ENCODE measurements around the gene CREBBP. TPM values are rescaled to one million over a fixed set of nuclear protein-coding genes. Genes with fewer than 3 reads are reported as not detected.

The CREBBP gene
- total RNA-seq, 2 experiments from 2014 or later, result 145 to 152 TPM

- DNase-seq (no peak), ATAC-seq (ENCODE audit: poor library complexity) (no peak)
- H3K27me3 Mint-ChIP-seq, result no peaks in the 10 kb centered on the region
- H3K4me1 Mint-ChIP-seq (ENCODE audit: low read depth), result no peaks in the 10 kb centered on the region
- no peak for TF ChIP-seq CTCF (IDR thresholded peaks at IDR 0.05)
- H3K4me3 Mint-ChIP-seq, result no peak overlapping the region
- POLR2A ChIA-PET, result interaction anchor here (0.6 kb wide), 1 partner anchor 896 kb away, joined by 3 read pairs; no protein-coding TSS in a partner anchor
- Histone ChIP-seq H3K4me1 (ENCODE audit: insufficient read depth, low read length) (no peaks in the 10 kb centered on the region), H3K9me3 (ENCODE audit: control insufficient read depth in 1 of 2, insufficient read depth in 1 of 2, low read length in 2 of 2) (no peaks in the 10 kb centered on the region), H3K4me3 (ENCODE audit: low read length) (no peak overlapping the region), H3K27ac (ENCODE audit: low read depth in 1 of 2, low read length in 2 of 2) (no peak overlapping the region), H3K27me3 (ENCODE audit: control insufficient read depth in 1 of 2, insufficient read depth in 2 of 2, low read length in 2 of 2) (no peaks in the 10 kb centered on the region), H3K36me3 (ENCODE audit: insufficient read depth, low read length) (peaks cover 80% of the 10 kb centered on the region)
- no peaks in the 10 kb centered on the region for H3K9me3 Mint-ChIP-seq
- no peak overlapping the region for H3K27ac Mint-ChIP-seq
- H3K36me3 Mint-ChIP-seq (ENCODE audit: low read depth), result peaks cover 81% of the 10 kb centered on the region
- CTCF ChIA-PET, result no interaction called here
- intact Hi-C loops (cut with DNase I, micrococcal nuclease), result no loop called here
These were observed 202.5 kb downstream of the CREBBP start for GRCh38 chr16:3677994-3678393.

GRCh38 chr16:3675601-3676130 lies 204.8 kb downstream of the CREBBP start:
- Histone ChIP-seq H3K36me3 (ENCODE audit: insufficient read depth, low read length) (peaks cover 83% of the 10 kb centered on the region), H3K4me1 (ENCODE audit: insufficient read depth, low read length) (no peaks in the 10 kb centered on the region), H3K4me3 (ENCODE audit: low read length) (no peak overlapping the region), H3K27ac (ENCODE audit: low read depth in 1 of 2, low read length in 2 of 2) (no peak overlapping the region), H3K9me3 (ENCODE audit: control insufficient read depth in 1 of 2, insufficient read depth in 1 of 2, low read length in 2 of 2) (no peaks in the 10 kb centered on the region), H3K27me3 (ENCODE audit: control insufficient read depth in 1 of 2, insufficient read depth in 2 of 2, low read length in 2 of 2) (no peaks in the 10 kb centered on the region)
- POLR2A ChIA-PET, result no interaction called here
- Mint-ChIP-seq H3K9me3 (no peaks in the 10 kb centered on the region), H3K27ac (no peak overlapping the region), H3K4me1 (ENCODE audit: low read depth) (no peaks in the 10 kb centered on the region), H3K4me3 (no peak overlapping the region), H3K27me3 (no peaks in the 10 kb centered on the region), H3K36me3 (ENCODE audit: low read depth) (peaks cover 73% of the 10 kb centered on the region)
- no peak for TF ChIP-seq CTCF (IDR thresholded peaks at IDR 0.05)
- no peak for DNase-seq
- ATAC-seq (ENCODE audit: poor library complexity), result no peak
- CTCF ChIA-PET, result no interaction called here
- intact Hi-C loops (cut with DNase I, micrococcal nuclease), result no loop called here

Other genes starting within 250 kb of the CREBBP start
- 10 to 100 TPM in 1 of 2 experiments, 1 to 10 TPM in 1; 9.5 to 10.4 TPM for gene DNASE1, start 226.0 kb downstream of the CREBBP start, total RNA-seq
- 10 to 100 TPM; 68.0 to 75.9 TPM for gene TRAP1, start 163.2 kb downstream of the CREBBP start, total RNA-seq
- 1 to 10 TPM; 7.1 to 7.4 TPM for gene ADCY9, start 235.7 kb upstream of the CREBBP start, total RNA-seq

Measured in CD4-positive, alpha-beta T cell (primary cell).